SKM-1 treated with dmso at 0.1 percent for 144 hours (cell line): ENCODE results near the gene FHIT.
"Not testable (repeated sequence)": the region's sequence is repeated elsewhere in the genome, so short reads cannot be mapped to it uniquely, and the experiment has no call there.

Source experiments
- DNase-seq: peaks from one replicate; lab custom pipeline; 2025; ENCODE audit not compliant: unreplicated experiment; lab: John Stamatoyannopoulos, UW

Gene FHIT

GRCh38 chr3:60737633-60738399, 513.4 kb downstream of the FHIT start:
- DNase-seq = no peak

GRCh38 chr3:60730371-60730770, 520.9 kb downstream of the FHIT start:
- no peak for DNase-seq

- DNase-seq = no peak
Measured at GRCh38 chr3:60729056-60729455, 522.2 kb downstream of the FHIT start.

GRCh38 chr3:60728006-60728405, 523.2 kb downstream of the FHIT start:
- no peak for DNase-seq

- DNase-seq = no peak
Measured at GRCh38 chr3:60720736-60721135, 530.5 kb downstream of the FHIT start.

GRCh38 chr3:60716573-60716972, 534.7 kb downstream of the FHIT start:
- DNase-seq = no peak

- DNase-seq = no peak
Measured at GRCh38 chr3:60708191-60708975, 542.9 kb downstream of the FHIT start.

- no peak for DNase-seq
Measured at GRCh38 chr3:60707452-60708020, 543.7 kb downstream of the FHIT start.

GRCh38 chr3:60703956-60704736, 547.1 kb downstream of the FHIT start:
- no peak for DNase-seq

- DNase-seq = no peak
Measured at GRCh38 chr3:60703008-60703407, 548.2 kb downstream of the FHIT start.

- no peak for DNase-seq
Measured at GRCh38 chr3:60698117-60698516, 553.1 kb downstream of the FHIT start.

GRCh38 chr3:60697132-60697531, 554.1 kb downstream of the FHIT start:
- DNase-seq = no peak

- DNase-seq = no peak
Measured at GRCh38 chr3:60696428-60697125, 554.7 kb downstream of the FHIT start.

GRCh38 chr3:60675424-60675823, 575.8 kb downstream of the FHIT start:
- DNase-seq = no peak

GRCh38 chr3:60674870-60675269, 576.4 kb downstream of the FHIT start:
- no peak for DNase-seq

GRCh38 chr3:60673123-60673522, 578.1 kb downstream of the FHIT start:
- no peak for DNase-seq

- DNase-seq = not testable (repeated sequence)
Measured at GRCh38 chr3:60672337-60672736, 578.9 kb downstream of the FHIT start.

- no peak for DNase-seq
Measured at GRCh38 chr3:60669636-60670035, 581.6 kb downstream of the FHIT start.

- DNase-seq = no peak
Measured at GRCh38 chr3:60660026-60660425, 591.2 kb downstream of the FHIT start.

- no peak for DNase-seq
Measured at GRCh38 chr3:60659098-60659497, 592.2 kb downstream of the FHIT start.

- DNase-seq = no peak
Measured at GRCh38 chr3:60657972-60658371, 593.3 kb downstream of the FHIT start.
